SHP77 treated with DMSO at 0.1 percent for 48 hours (cell line): ENCODE data around the gene GPANK1.

Experiments
- DNase-seq: peaks from one replicate; lab custom pipeline; 2025; lab: John Stamatoyannopoulos, UW

Gene GPANK1

GRCh38 chr6:31662124-31662723 lies 2.6 kb downstream of the GPANK1 start:
- DNase-seq, result no peak

GRCh38 chr6:31661262-31662123 lies 3.3 kb downstream of the GPANK1 start:
- no peak for DNase-seq

GRCh38 chr6:31660381-31661261 lies 4.2 kb downstream of the GPANK1 start, which contains the start of gene C6orf47:
Gene C6orf47, minus strand, starts transcription at chr6:31660778. Its CDS starts 831 bp downstream, at chr6:31659947.
- peak; percentile 61 for DNase-seq

- no peak for DNase-seq
Measured at GRCh38 chr6:31659649-31660380, 5.0 kb downstream of the GPANK1 start.

- no peak for DNase-seq
Measured at GRCh38 chr6:31658983-31659648, 5.7 kb downstream of the GPANK1 start.

GRCh38 chr6:31658158-31658688 lies 6.6 kb downstream of the GPANK1 start:
- DNase-seq, result no peak

- no peak for DNase-seq
Measured at GRCh38 chr6:31657406-31658157, 7.2 kb downstream of the GPANK1 start.

GRCh38 chr6:31655349-31656237 lies 9.2 kb downstream of the GPANK1 start, which contains the start of gene APOM:
Gene APOM, plus strand, starts transcription at chr6:31655894. Its CDS starts 73 bp downstream, at chr6:31655967.
- no peak for DNase-seq

GRCh38 chr6:31654574-31655348 lies 10.0 kb downstream of the GPANK1 start:
- no peak for DNase-seq

GRCh38 chr6:31652925-31653724 lies 11.7 kb downstream of the GPANK1 start:
- no peak for DNase-seq

- peak; percentile 28 for DNase-seq
Measured at GRCh38 chr6:31651602-31652191, 13.1 kb downstream of the GPANK1 start.

GRCh38 chr6:31645325-31645724 lies 19.5 kb downstream of the GPANK1 start:
- DNase-seq, result no peak

GRCh38 chr6:31643818-31644454 lies 20.9 kb downstream of the GPANK1 start:
- no peak for DNase-seq

GRCh38 chr6:31642798-31643570 lies 21.8 kb downstream of the GPANK1 start:
- no peak for DNase-seq

- no peak for DNase-seq
Measured at GRCh38 chr6:31641370-31641769, 23.4 kb downstream of the GPANK1 start.

GRCh38 chr6:31640612-31641011 lies 24.2 kb downstream of the GPANK1 start:
- DNase-seq, result no peak
